Activated CD4-positive, alpha-beta T cell treated with anti-CD3 and anti-CD28 coated beads for 24 hours (primary cell): Measurements from ENCODE around the gene HS3ST5.
"Not testable (repeated sequence)": the region's sequence is repeated elsewhere in the genome, so short reads cannot be mapped to it uniquely, and the experiment has no call there.

Source experiments
- DNase-seq, 2 donors: peaks; one replicate each; pipeline ENCODE4 v3.0.0-alpha.2; 2020; ENCODE audit warnings: low read depth in 2 of 2

Gene HS3ST5

DNA sequence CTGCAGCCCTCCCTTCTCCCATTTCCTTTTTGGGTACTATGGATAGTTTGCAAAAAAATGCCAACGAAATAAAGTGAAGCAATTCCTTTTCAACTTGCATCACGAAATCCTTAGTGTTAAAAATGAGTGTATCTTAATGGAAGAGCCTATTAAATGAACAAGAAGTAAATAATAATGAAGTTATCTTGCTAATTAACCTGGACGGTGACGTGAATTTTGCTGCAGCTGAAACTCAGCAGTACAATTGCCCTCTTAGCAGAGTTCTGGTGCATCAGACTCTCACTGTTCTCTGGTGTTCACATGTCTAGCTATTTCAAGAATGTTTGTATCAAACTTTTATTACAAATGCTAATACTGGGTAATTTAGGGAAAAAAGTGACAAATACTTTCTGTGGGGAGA lies 252.2 kb downstream of the HS3ST5 start:
- DNase-seq, result no peak

GRCh38 chr6:114087496-114087895 lies 255.3 kb downstream of the HS3ST5 start:
- no peak for DNase-seq

DNA sequence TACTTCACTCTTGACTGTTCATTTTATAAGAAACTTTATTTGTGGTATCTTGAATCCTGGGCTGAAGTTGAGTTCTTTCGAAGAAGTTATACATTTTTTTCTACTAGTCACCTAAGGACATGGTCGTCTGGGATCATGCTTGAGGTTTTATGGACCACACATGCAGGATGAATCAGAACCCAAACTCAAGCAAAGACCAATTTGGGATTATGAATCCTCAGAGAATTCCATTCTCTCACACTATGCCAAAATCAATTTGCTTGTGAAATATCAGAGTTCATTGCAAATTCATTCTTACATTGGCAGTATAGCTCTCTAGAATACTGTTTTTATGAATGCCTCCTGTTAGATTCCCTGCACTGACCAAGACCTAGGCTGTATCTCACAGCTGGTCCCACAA lies 257.6 kb downstream of the HS3ST5 start:
- DNase-seq, result no peak

- no peak for DNase-seq
Observed at GRCh38 chr6:114084327-114084890, 258.4 kb downstream of the HS3ST5 start.

- no peak for DNase-seq
Observed at GRCh38 chr6:114083251-114083650, 259.6 kb downstream of the HS3ST5 start.

GRCh38 chr6:114081730-114082129 lies 261.1 kb downstream of the HS3ST5 start:
- DNase-seq, result no peak

DNA sequence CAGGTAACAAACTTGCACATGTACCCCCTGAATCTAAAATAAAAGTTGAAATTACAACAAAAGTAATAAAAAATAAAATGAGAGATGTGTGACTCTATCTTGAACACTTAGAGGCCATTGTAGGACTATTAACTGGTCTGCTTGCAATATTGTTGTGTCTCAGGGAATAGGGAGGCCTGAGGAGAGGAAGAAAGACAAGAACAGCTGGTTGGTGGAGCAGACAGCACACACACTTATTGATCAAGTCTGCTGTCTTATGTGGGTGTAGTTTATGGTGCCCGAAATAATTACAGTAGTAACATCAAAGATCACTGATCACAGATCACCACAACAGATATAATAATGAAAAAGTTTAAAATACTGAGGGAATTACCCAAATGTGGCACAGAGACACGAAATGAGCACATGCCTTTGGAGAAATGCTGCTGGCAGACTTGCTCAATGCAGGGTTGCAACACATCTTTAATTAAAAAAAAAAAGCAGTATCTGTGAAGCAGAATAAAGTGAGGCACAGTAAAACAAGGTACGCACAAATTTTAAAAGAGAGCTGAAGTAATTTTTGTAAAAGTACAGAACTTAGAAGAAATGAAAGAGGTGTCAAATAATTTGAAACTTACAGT lies 261.8 kb downstream of the HS3ST5 start:
- no peak for DNase-seq

- DNase-seq, result not testable (repeated sequence)
Observed at GRCh38 chr6:114080410-114080809, 262.4 kb downstream of the HS3ST5 start.

GRCh38 chr6:114075777-114076176 lies 267.0 kb downstream of the HS3ST5 start:
- DNase-seq, result no peak

DNA sequence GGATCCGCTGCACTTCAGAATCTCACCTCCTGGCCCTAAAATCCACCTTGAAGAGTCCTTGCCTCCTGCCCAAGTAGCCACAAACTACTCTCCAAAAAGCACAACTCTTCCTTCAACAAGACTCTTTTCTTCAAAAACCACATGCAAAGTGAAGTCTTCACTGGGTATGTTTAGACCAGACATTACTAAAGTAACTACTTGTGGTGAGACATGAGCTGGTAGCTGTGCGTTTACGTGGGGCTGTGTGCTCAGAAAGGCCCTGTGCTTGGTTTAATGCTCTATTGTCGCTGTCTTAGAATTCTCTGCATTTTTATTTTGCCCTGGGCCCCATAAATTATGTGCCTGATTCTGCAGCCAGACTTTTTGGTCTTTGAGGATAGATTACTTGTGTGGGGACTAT lies 267.5 kb downstream of the HS3ST5 start:
- no peak for DNase-seq

DNA sequence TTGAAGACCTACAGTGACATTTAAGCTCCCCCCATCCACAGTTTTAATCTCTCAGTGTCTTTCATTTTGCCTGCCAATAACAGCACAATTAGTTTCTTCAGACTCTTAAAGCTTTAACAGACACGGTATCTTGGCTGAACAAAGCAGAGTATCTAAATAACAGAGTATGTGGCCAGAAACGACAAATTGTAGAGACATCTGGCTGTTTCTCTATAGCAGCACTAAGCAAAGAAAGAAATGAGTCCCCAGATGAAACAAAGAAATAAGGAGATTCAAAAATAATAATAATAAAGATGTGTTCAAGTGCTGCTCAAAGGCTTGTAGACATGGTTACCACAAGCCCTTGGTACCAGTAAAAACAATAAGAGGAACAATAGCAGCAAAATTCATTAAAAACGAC lies 274.1 kb downstream of the HS3ST5 start:
- no peak for DNase-seq

GRCh38 chr6:114068116-114068515 lies 274.7 kb downstream of the HS3ST5 start:
- no peak for DNase-seq

- DNase-seq, result no peak
Observed at GRCh38 chr6:114064862-114065261, 278.0 kb downstream of the HS3ST5 start.

DNA sequence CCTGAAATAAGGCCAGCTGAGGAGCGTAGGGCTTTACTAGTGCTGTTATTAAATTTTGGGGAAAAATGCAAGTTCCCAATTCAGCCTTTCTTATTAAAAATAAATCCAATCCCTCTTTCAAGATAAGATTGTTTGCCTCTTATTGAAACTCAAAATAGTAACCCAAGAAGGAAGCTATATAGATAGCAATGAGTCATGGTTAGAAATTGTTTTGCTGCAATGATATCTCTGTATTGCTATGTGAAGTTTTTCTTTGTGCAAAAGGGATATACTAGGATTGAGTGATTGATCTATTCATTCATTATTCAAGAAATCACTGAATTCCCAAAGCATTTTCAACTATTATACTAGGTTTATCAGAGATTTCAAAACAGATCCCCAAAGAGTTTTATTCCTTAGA lies 278.9 kb downstream of the HS3ST5 start:
- DNase-seq, result no peak

DNA sequence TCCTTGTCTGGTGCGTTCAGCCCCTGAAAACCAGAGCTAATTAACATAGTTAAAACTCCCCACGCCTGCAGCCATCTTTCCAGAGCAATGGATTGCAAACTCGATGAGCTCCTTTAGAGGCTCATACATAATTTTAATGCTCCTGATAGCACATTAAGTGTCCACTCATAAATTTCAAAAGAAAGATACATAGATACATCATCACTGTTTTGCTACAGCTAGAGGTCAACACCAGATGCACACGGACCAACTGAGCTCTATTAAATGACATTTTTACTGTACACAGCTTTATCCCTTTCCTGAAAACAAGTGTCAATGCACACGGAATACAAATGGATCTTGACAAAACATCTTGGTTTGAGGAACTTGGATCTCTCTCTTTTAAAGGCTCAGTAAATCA lies 280.6 kb downstream of the HS3ST5 start:
- no peak for DNase-seq

DNA sequence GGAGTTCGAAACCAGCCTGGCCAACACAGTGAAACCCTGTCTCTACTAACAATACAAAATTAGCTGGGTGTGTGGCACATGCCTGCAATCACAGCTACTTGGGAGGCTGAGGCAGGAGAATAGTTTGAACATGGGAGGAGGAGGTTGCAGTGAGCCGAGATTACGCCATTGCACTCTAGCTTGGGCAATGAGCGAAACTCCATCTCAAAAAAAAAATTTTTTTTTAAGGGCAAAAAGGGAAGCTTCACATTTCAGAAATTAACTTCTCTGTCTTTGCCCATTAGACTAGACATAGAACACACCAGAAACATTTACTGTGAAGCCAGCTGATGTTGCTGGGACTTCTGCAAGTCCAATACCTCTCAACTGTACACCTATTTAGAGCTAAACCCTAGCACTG lies 281.1 kb downstream of the HS3ST5 start:
- DNase-seq, result no peak

DNA sequence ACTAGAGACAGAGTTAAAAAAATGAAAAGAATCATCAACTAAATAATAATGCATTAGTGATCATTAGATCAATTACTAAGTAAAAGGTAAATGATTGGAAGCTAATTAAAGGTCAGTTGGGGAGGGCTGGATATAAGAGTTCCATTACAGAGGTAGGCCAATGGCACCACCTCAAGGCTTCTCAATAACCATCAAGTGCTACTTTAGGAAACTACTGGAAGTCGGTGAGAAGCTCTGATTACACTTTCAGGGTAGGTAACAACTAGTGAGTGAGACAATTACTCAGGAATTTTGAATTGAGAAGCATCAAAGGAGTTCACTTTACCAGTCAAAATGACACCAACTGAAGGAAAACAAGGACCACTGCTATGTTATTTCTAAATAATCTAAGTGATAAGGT lies 281.7 kb downstream of the HS3ST5 start:
- DNase-seq, result no peak

DNA sequence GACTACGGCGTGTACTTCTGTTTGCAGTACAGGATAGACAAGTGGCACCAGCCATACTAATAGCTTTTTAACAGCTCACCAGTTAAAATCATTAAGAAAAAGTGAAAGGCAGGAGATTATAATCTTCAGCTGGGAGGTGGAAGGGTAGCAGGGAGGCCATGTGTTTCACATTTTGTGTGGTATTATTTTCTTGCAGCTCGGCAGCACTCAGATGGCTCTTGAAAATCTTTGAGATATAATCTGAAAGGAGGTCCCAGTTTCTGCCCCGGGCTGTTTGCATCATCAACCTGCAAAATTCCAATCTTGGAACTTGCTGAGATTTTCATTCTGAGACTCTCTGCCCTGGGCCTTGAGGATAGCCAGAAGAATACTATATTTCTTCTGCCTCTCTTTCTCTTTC lies 284.4 kb downstream of the HS3ST5 start:
- DNase-seq, result no peak

- no peak for DNase-seq
Observed at GRCh38 chr6:114055763-114056162, 287.1 kb downstream of the HS3ST5 start.

DNA sequence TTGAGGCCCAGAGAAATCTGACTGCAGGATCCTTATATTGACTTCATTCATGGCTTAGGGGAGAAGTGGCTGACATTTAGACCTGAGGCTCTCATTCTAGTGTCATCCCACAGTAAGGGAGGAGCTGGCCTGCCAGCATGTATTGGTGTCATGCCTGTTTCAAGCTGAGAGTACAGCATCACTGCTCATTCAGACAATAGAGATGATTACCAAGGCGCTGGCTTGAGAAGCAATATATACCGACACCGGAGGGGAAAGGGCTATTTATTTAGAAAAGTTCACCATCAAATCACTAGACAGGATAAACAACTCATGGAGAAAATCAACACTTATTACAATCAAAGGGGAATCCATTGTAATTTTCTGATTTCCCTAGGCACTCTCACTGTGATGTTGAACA lies 287.5 kb downstream of the HS3ST5 start:
- no peak for DNase-seq

- no peak for DNase-seq
Observed at GRCh38 chr6:114053791-114054190, 289.0 kb downstream of the HS3ST5 start.

GRCh38 chr6:114052141-114052540 lies 290.7 kb downstream of the HS3ST5 start:
- no peak for DNase-seq

GRCh38 chr6:114051031-114051430 lies 291.8 kb downstream of the HS3ST5 start:
- DNase-seq, result no peak

- DNase-seq, result no peak
Observed at GRCh38 chr6:114049367-114049966, 293.4 kb downstream of the HS3ST5 start.
